Sigmoid colon (tissue), 7 donors: ENCODE data around the gene SLC35G1. TPM values are rescaled to one million over a fixed set of nuclear protein-coding genes. Genes with fewer than 3 reads are reported as not detected.

ENCODE experiments used
- DNase-seq: peaks from one replicate; pipeline ENCODE4 v3.0.0-alpha.2; 2019
- H3K27ac ChIP-seq, 4 donors: fragments of 200-600 bp; sonication (generic); one replicate each; pipeline ENCODE4 v1.5.1; 2016 to 2019; ENCODE audit warnings: mild to moderate bottlenecking in 1 of 4
- H3K27me3 ChIP-seq, 3 donors: fragments of 200-600 bp; sonication (generic); one replicate each; pipeline ENCODE4 v1.5.1; 2019; ENCODE audit warnings: mild to moderate bottlenecking in 1 of 3
- H3K36me3 ChIP-seq, 4 donors: fragments of 200-600 bp; sonication (generic); one replicate each; pipeline ENCODE4 v1.5.1; 2016 to 2019
- H3K4me1 ChIP-seq, 4 donors: fragments of 200-600 bp; sonication (generic); one replicate each; pipeline ENCODE4 v1.5.1; 2017 to 2019
- H3K4me3 ChIP-seq, 4 donors: fragments of 200-600 bp; sonication (generic); one replicate each; pipeline ENCODE4 v1.5.1; 2017 to 2019; ENCODE audit warnings: mild to moderate bottlenecking in 2 of 4, moderate library complexity in 1 of 4
- H3K9me3 ChIP-seq, 4 donors: fragments of 200-600 bp in 3 of 4; sonication (generic) in 3 of 4; one replicate each; pipeline versions ENCODE4 v1.5.1 to v1.6.1; 2013 to 2019
- EP300 ChIP-seq, 4 donors: sonication (generic); formaldehyde crosslinking; IDR thresholded peaks; one replicate each; pipeline ENCODE4 v1.6.1; 2017; ENCODE audit warnings: antibody characterized with exemption in 4 of 4
- POLR2A ChIP-seq, 2 donors: fragments of 450-650 bp; IDR thresholded peaks; one replicate each; pipeline ENCODE4 v1.6.1; 2016; ENCODE audit warnings: antibody characterized with exemption in 2 of 2, mild to moderate bottlenecking in 2 of 2, moderate library complexity in 2 of 2
- POLR2AphosphoS5 ChIP-seq, 4 donors: sonication (generic); formaldehyde crosslinking; IDR thresholded peaks; one replicate each; pipeline ENCODE4 v1.6.1; 2017; ENCODE audit warnings: antibody characterized with exemption in 4 of 4
- WGBS, 2 donors: extraction: QIAGEN DNeasy Blood & Tissue Kit; methylation state at CpG; one replicate each; pipeline ENCODE4 v1.1.7; 2013; 5-methylcytosine and 5-hydroxymethylcytosine counted together
- intact Hi-C: fragments of 100-400 bp; cut with DNase I; formaldehyde crosslinking; loops from one replicate; pipeline ENCODE4 v1.15.1; 2023
- polyA plus RNA-seq, 3 donors: library from polyadenylated mRNA; stranded (reverse); fragments of 200-250 nt; gene quantifications; one replicate each; pipeline ENCODE4 v1.2.3, GENCODE V29; 2013
- total RNA-seq, 4 donors: library from RNA; depleted of rRNA; stranded (reverse); fragments of >200 nt; gene quantifications; one replicate each; pipeline ENCODE4 v1.1.0, GENCODE V29; 2016
- TF ChIP-seq, protein P1 (sequence below), 4 experiments: fragments of 450-650 bp in 3 of 4; fragments of 200-600 bp in 1 of 4; IDR thresholded peaks; one replicate each; pipeline ENCODE4 v1.5.1; 2016 to 2019; ENCODE audit warnings: antibody characterized with exemption in 4 of 4, mild to moderate bottlenecking in 3 of 4, moderate library complexity in 2 of 4
- donor health status: healthy with polysubstance abuse.
- donor health status: Bipolar disorder and iron deficiency.
- donor health status: healthy.

Gene SLC35G1
- total and polyA plus RNA-seq, 7 donors: 2.2 to 12.6 (median 6.0) TPM

DNA sequence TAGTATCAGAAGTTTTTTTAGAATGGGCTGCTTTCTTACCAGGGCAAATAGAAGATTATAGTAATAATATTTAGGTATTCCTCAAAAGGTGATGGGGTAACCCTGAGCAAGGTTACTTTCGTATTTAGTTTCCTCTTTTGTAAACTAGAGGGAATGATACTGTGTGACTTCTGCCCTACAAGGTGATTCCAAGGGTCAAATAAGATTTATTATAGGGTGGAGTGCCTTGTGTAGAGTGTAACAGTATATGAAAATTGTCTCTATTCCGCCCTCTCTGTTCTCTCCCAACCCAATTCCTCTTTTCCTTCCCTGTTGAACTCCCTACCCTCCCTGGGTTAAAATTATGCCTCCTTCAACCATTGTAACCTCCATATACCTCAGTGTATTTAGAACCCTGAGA is 5.3 kb downstream of the SLC35G1 start:
- intact Hi-C loops: no loop called here

DNA sequence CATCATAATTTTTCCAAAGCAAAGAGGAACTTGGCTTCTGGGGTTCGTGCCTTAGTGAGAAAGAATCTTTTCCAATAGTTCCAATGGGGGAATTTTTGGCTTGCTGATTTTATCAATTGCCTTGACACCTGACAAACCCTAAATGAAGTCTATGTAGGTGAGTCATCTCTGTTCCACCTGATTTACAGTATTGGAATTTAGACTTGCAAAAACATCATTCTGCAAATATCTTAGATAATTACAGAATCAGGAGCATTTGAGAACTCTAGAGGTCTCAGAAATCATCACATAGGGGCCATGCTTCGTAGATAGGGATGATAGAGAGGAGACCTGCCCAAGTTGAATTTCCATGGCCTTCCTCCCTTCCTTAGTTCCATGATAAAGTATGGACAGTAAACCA is 9.3 kb downstream of the SLC35G1 start:
- TF ChIP-seq POLR2AphosphoS5 (IDR thresholded peaks at IDR 0.05): no peak
- TF ChIP-seq, protein P1, sequence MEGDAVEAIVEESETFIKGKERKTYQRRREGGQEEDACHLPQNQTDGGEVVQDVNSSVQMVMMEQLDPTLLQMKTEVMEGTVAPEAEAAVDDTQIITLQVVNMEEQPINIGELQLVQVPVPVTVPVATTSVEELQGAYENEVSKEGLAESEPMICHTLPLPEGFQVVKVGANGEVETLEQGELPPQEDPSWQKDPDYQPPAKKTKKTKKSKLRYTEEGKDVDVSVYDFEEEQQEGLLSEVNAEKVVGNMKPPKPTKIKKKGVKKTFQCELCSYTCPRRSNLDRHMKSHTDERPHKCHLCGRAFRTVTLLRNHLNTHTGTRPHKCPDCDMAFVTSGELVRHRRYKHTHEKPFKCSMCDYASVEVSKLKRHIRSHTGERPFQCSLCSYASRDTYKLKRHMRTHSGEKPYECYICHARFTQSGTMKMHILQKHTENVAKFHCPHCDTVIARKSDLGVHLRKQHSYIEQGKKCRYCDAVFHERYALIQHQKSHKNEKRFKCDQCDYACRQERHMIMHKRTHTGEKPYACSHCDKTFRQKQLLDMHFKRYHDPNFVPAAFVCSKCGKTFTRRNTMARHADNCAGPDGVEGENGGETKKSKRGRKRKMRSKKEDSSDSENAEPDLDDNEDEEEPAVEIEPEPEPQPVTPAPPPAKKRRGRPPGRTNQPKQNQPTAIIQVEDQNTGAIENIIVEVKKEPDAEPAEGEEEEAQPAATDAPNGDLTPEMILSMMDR (IDR thresholded peaks at IDR 0.05): no peak
- no peak for TF ChIP-seq EP300 (IDR thresholded peaks at IDR 0.05)
- no peak for TF ChIP-seq POLR2A (IDR thresholded peaks at IDR 0.05)
- 88 to 95% methylated on average over 2 of the region's 2 CpGs for WGBS, 2 donors
- no peak overlapping the region for H3K27ac ChIP-seq

More for the DNA sequence above, 5.3 kb downstream of the SLC35G1 start:
- peaks cover 0 to 10% (median 8%) of the 10 kb centered on the region in 4 donors for H3K4me1 ChIP-seq
- DNase-seq: no peak
- no peaks in the 10 kb centered on the region for H3K9me3 ChIP-seq
- no peak for TF ChIP-seq EP300 (IDR thresholded peaks at IDR 0.05)
- TF ChIP-seq, protein P1 (IDR thresholded peaks at IDR 0.05): no peak
- no peak for TF ChIP-seq POLR2AphosphoS5 (IDR thresholded peaks at IDR 0.05)
- TF ChIP-seq POLR2A (IDR thresholded peaks at IDR 0.05): no peak
- H3K27ac ChIP-seq: no peak overlapping the region
- no peaks in the 10 kb centered on the region for H3K36me3 ChIP-seq
- no peaks in the 10 kb centered on the region for H3K27me3 ChIP-seq
- 28 to 64% methylated on average over 2 of the region's 2 CpGs for WGBS, 2 donors
- H3K4me3 ChIP-seq: no peak overlapping the region

DNA sequence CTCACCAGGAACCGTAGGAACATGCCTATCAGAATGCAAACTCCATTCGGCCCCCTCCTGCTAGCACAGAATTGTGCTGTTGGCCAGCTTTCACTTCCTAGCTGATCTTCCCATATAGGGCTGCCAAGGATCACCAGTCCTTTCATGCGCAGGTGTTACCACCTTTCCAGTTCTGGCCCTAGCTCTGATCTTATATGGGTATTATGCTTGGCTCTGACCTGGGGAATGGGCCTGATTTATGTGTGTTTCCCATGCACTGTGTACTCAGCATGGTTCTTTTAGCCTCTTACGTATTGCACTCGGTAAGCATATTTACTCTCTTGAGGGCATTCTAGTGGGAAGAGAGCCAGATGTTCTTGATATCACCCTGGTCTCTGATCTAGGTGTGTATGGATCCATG is 11.1 kb downstream of the SLC35G1 start:
- H3K36me3 ChIP-seq: peaks cover 0 to 16% (median 0%) of the 10 kb centered on the region in 4 donors
- TF ChIP-seq EP300 (IDR thresholded peaks at IDR 0.05): no peak
- TF ChIP-seq POLR2AphosphoS5 (IDR thresholded peaks at IDR 0.05): no peak
- no peak for TF ChIP-seq POLR2A (IDR thresholded peaks at IDR 0.05)
- TF ChIP-seq, protein P1 (IDR thresholded peaks at IDR 0.05): no peak
- H3K27me3 ChIP-seq: no peaks in the 10 kb centered on the region
- no peak overlapping the region for H3K4me3 ChIP-seq
- no peak for DNase-seq
- 96 to 97% methylated on average over 5 of the region's 5 CpGs for WGBS, 2 donors
- H3K9me3 ChIP-seq: no peaks in the 10 kb centered on the region
- no peak overlapping the region for H3K27ac ChIP-seq
- no peaks in the 10 kb centered on the region for H3K4me1 ChIP-seq
- intact Hi-C loops: no loop called here

More for the DNA sequence above, 9.3 kb downstream of the SLC35G1 start:
- H3K27me3 ChIP-seq: no peaks in the 10 kb centered on the region
- intact Hi-C loops: no loop called here
- DNase-seq: no peak
- no peak overlapping the region for H3K4me3 ChIP-seq
- H3K9me3 ChIP-seq: no peaks in the 10 kb centered on the region
- H3K4me1 ChIP-seq: no peaks in the 10 kb centered on the region
- peaks cover 0 to 11% (median 0%) of the 10 kb centered on the region in 4 donors for H3K36me3 ChIP-seq

DNA sequence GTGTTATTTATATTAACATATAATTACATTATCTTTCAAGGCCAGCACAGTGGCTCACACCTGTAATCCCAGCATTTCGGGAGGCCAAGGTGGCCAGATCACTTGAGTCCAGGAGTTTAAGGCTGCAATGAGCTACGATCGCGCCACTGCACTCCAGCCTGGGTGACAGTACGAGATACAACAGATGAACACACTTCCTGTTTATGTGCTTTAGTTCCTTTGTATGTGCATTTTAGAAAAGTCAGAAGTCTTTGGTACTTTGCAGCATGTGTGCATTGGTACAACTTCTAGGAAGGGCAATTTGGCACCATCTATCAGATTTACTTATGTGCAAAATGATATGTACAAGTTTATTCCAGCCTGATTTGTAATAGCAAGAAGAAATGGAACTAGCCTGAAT is 13.3 kb downstream of the SLC35G1 start:
- no peaks in the 10 kb centered on the region for H3K27me3 ChIP-seq
- 71 to 93% methylated on average over 5 of the region's 5 CpGs for WGBS, 2 donors
- H3K27ac ChIP-seq: no peak overlapping the region
- no peak for DNase-seq
- H3K4me3 ChIP-seq: no peak overlapping the region
- intact Hi-C loops: no loop called here
- H3K9me3 ChIP-seq: no peaks in the 10 kb centered on the region
- TF ChIP-seq EP300 (IDR thresholded peaks at IDR 0.05) (no peak), POLR2AphosphoS5 (IDR thresholded peaks at IDR 0.05) (no peak), POLR2A (IDR thresholded peaks at IDR 0.05) (no peak)
- TF ChIP-seq, protein P1 (IDR thresholded peaks at IDR 0.05): no peak
- no peaks in the 10 kb centered on the region for H3K4me1 ChIP-seq
- peaks cover 0 to 16% (median 0%) of the 10 kb centered on the region in 4 donors for H3K36me3 ChIP-seq

DNA sequence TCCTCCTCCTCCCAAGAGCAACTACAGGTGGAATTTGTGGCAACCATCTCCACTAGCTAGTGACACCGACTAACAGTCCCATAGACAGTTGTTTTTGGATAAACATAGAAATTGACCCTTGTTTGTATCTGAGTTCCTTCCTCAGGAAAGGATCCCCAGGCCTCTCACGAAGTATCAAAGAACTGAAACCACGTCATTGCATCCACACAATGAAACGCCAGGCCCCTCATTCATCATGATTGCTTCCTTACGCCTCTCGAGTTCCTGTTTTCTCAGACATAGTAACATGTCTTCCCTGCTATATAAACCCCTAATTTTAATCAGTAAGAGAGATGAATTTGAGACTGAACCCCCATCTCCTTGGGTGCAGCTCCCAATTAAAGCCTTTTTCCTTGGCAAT is 18.1 kb downstream of the SLC35G1 start:
- no peak for TF ChIP-seq EP300 (IDR thresholded peaks at IDR 0.05)
- no peak for TF ChIP-seq POLR2AphosphoS5 (IDR thresholded peaks at IDR 0.05)
- TF ChIP-seq, protein P1 (IDR thresholded peaks at IDR 0.05): no peak
- no peak for TF ChIP-seq POLR2A (IDR thresholded peaks at IDR 0.05)
- Histone ChIP-seq H3K27me3 (no peaks in the 10 kb centered on the region), H3K4me3 (no peak overlapping the region), H3K4me1 (peaks cover 0 to 6% (median 1%) of the 10 kb centered on the region in 4 donors), H3K27ac (no peak overlapping the region), H3K9me3 (no peaks in the 10 kb centered on the region), H3K36me3 (peaks cover 0 to 16% (median 0%) of the 10 kb centered on the region in 4 donors)
- DNase-seq: no peak
- WGBS, 2 donors: 70 to 89% methylated on average over 6 of the region's 6 CpGs
- intact Hi-C loops: loop anchor here (10.0 kb wide), 1 partner anchor 533 kb away; no protein-coding TSS in a partner anchor
